Placental pericyte (primary cell): ENCODE results near the gene HMGCLL1. TPM values are rescaled to one million over a fixed set of nuclear protein-coding genes. Genes with fewer than 3 reads are reported as not detected.

Experiments
- total RNA-seq: library from RNA; depleted of rRNA; stranded (reverse); fragments of >200 nt; gene quantifications from 2 replicates; pipeline ENCODE4 v1.2.3, GENCODE V29; 2012

Gene HMGCLL1
- total RNA-seq = not detected in 2 replicates

DNA sequence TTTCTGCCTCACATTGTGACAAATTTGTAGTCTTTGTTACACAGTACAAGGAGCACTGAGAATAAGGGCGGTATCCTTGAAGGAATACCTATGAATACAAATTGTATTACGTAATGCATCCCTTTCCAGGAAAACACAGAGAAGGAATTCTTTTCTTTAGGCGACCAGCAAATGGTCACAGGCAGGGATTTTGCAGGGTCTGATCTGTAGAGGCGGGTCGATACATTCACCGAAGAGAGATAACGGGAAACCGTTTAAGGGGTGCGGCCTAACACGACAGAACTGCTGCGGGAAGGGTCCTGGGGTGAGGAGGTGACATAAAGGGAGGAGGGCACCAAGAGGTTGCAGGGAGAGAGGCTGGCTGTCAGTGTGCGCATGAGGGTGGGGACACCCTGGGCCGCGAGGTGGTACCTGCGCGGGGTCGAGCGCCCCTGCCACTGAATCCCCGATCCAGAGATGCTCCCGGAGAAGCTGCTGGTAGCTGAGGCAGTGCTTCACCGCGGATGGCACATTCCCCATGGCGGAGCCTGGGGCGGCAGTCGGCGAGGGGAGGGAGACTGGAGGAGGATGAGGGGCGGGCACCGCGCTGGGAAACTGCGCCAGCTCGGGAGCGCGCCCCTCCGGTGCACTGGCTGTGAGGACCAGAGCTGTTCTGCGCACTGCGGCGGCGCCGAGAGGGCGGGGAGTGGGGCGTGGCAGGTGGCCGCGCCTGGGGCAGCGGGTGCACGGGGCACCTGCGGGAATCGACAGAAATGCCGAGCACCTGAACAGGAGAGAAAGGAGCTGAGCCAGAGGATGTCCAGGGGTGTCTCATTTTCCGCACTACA, at the start of gene HMGCLL1:
Gene HMGCLL1, minus strand, starts transcription at position 656 of the 827 bp plus-strand sequence. Its CDS starts 137 bp downstream, at position 519.

